ENCODE measurements around the gene DRD2. TPM values are rescaled to one million over a fixed set of nuclear protein-coding genes. Genes with fewer than 3 reads are reported as not detected.

The DRD2 gene
- total RNA-seq, 1 experiment from 2014 or later: 8.2 TPM

DNA sequence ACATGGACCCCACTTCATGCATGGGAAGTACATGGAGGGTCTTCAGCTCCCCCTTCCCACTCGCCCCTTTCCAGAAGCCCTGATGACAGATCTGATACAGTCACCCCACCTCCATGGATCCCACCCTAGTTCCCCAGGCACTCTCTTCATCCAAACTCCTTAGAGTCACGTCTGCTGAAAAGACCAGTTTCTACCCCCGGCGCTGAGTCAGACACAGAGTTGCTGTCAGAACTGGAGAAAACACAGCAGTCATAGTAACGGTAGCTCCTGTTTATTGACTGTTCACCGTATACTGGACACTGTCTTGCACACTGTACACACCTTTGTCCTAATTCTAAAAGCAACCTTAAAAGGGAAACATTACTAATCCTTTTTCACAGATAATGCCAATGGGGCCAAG lies 29.1 kb downstream of the DRD2 start:
- peak; percentile 77 for DNase-seq (ENCODE audit: low read depth)

DNA sequence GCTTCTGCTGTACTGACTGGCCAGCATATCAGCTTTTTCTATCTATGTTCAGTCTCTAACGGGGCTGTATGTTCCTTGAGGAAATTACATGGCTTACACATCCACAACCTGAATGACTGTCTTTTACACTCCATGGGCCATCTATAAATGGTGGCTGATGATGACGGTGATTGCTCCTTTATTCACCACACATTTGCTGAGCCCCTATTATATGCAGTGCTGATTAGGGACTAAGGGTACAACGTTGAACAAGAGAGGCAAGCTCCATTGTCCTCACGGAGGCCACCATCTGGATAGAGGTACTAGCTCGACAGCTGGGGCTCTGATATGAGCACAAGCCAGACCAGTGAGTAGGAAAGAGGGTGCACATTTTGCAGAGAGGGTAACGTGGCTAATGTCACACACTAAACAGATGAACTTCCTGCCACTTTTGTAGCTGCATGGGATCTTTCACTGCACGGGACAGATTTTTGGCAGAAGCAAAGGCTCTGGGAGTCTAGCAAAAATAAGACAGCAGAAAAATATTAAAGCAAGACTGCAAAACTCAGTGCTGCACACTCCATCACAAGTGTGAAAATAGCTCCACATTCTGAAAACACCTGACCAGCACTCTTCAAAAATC lies 30.6 kb downstream of the DRD2 start:
- no peak for DNase-seq (ENCODE audit: low read depth)

DNA sequence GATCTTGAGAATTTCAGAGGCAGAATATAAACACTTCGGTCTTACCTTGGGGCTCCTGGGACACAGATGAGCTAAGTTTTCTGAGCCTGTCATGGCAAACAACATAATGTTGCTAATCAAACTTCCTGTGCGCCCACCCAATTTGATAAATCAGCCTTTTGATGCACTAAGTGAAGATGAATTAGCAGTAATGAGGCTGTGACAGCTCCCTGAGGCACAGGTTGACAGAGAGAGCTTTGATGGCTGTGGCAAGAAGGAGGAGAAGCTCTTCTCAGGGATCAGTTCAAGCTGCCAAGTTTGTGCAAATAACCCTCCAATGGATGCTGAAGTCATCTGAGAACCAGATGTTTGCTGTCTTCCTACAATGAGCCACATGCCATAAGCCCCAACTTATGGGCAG lies 34.4 kb downstream of the DRD2 start:
- peak; percentile 49 for DNase-seq (ENCODE audit: low read depth)

DNA sequence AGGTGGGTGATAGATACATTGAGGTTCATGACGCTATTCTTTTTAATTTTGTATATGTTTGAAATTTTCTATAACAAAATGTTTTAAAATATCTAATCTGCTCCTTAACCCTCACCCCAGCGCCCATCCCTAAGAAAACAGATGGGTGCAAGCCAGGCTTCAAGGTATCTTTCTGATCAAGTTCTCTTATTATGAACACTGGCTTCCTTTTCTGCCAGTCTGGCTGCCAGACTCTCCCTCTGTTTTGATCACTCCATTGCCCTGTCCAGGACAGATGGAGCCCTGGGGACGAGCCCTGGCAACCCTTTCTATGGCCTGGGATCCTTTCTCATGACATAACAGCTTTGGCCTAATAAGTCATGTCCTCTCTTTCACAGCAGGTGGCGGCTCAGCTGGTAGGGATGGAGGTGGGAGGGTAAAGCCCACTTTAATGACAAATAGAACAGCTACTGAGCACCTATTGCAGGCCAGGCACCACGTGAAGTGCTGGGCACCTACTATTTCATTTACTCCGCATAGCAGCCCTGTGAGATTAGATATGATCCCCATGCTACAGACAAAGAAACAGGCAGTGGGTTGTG lies 38.4 kb downstream of the DRD2 start:
- no peak for DNase-seq (ENCODE audit: low read depth)

DNA sequence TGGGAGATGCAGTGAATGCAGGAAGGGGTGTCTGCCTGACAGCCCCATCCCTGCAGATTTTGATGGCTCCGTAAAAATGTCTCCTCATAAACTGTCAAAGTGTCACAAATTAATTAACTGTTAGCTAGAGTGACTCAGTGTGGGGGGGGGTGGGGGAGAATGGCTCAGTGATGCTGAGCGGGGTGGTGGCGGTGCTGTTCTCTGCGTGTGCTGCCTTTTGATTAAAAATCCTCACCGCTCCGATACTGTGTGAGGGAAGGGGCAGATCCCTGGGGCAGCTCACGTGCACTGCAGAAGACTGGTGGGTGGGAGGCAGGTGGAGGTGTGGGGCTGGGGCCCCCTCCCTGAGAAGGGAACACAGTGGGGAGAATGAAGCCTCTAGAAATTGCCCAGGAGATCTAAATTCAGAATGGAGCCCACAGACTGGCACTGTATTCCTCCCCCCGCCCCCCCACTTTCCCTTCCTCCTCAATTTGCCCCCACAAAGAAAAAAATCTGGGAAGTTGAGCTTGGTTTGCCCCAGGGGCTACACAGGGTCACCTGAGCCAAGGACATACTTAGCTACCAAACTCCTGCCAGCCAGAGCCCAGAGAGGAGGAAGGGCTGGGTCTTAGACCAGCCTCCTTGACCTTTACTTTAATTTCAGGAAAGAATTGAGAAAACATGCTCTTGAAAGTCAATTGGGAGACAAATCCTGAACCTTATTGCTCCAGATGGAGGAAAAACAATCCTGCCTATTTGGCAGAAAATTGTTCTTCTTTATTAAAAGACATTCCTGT lies 39.8 kb downstream of the DRD2 start:
- DNase-seq (ENCODE audit: low read depth): no peak

DNA sequence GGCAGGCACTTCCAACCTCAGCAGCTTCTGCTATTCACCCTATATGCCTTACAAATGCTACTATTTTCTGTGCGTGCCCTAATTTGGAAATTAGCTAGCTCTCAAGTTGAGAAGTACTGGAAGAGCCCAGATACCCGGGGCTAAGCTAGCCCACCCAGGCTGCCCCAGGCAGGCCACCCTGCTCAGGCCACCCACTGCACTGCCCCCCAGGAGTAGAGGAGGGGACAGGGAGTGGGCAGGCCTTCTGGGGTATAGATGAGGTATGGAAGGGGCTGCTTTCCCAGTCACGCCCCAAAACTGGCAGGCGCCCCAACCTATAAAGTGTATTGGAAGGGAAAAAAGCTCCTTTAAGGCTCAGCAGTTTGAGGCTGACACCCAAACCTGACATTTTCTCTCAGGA lies 43.5 kb downstream of the DRD2 start:
- no peak for DNase-seq (ENCODE audit: low read depth)

DNA sequence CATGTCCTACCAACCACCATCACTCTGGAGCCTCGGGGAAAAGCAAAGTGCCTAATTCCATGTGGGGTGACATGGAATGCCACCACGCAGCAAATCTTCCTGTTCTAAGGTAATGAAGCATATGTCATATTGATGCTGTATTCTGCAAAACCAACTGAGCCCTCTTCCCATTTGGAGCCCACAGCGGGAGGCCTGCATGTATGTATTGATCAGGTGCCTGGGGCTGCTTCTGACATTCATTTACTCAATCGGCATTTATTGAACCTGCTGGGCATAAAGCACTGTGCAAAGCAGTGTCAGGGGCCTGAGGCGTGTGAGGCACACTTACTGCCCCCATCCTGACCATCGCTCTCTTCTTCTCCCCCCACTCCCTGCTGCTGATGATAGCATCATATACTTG lies 48.5 kb downstream of the DRD2 start:
- DNase-seq (ENCODE audit: low read depth): no peak

DNA sequence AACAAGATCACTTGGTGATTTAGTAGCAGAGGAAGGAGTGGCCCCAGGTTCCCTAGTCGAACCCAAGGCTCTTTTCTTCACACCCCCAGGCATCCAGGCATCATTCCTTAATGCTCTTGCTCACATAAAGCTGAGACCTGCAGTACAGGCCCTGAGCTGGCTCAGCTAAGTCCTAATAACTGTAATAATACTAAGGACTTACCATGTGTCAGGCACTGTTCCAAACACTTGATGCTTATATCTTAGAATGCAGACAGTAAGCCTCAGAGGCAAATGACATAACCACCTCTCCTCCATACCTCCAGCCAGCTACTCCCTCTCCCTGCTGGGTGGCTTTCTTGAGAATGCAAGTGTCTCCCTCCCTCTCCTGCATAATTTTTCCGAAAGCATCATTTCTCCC lies 54.4 kb downstream of the DRD2 start:
- no peak for DNase-seq (ENCODE audit: low read depth)

DNA sequence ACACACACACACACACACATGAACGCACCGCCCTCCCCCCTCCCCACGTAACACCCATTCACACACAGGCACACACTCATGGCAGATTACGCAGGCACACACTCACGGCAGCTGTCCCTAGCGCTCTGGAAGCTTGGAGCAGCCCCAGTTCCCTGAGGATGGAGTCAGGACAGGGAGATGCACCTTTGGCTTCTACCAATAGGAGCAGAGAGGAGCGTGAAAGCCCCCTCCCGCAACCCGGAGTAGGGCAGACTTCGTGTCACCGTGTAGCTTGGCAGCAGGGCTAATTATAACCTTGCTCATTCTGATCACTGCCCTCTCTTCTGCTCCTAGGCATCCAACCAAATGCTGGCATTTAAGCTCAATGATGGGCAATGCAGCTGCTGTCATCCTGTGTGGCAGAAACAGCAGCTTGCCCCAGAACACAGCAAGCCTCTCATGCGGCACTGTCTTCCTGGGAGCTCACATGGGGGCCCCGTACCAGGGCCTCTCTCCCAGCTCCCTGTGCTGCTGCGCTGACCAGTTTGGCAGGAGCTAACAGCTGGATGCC lies 55.7 kb downstream of the DRD2 start:
- DNase-seq (ENCODE audit: low read depth): no peak

DNA sequence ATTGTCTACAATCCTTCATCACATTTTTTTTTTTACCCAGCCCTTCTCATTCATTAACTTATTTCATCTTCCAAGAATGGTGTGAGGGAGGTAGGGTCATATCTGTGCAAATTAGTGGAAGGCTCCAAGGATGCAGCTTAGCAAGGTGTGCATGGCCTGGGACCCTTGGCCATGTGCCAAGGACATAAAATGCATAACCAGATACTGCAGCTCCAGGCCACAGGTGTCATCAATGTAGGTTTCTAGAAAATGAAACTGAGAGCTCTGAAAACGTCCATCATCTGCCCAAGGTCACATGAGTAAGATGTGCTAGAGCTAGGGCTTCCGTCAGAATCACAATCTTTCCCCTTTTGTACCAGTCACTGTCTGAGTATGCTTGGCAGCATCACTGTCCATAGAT lies 57.8 kb downstream of the DRD2 start:
- no peak for DNase-seq (ENCODE audit: low read depth)

DNA sequence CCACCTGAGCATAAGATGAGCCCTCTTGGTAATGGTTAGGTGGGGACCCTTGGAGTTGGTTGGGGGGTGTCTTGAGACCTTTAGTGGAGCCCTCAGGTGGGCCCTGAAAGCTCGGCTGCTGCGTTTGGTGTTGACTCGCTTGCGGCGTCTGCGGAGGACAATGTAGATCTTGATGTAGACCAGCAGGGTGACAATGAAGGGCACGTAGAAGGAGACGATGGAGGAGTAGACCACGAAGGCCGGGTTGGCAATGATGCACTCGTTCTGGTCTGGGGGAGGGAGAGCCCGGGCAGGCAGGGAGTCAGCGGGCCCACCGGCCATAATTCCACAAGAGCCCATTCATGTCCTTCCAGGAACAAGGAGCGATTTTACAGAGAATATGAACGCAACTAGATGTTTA lies 59.9 kb downstream of the DRD2 start:
- no peak for DNase-seq (ENCODE audit: low read depth)

DNA sequence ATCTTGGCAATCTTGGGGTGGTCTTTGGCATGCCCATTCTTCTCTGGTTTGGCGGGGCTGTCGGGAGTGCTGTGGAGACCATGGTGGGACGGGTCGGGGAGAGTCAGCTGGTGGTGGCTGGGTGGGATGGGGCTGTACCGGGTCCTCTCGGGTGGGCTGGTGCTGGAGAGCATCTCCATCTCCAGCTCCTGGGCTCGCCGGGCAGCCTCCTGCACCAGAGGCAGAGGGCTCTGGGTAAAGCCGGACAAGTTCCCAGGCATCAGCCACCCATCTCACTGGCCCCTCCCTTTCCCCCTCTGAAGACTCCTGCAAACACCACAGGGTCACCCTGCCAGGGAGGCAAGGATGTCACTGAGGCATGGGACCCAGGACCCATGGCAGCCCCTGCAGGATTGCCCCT lies 62.5 kb downstream of the DRD2 start:
- no peak for DNase-seq (ENCODE audit: low read depth)

DNA sequence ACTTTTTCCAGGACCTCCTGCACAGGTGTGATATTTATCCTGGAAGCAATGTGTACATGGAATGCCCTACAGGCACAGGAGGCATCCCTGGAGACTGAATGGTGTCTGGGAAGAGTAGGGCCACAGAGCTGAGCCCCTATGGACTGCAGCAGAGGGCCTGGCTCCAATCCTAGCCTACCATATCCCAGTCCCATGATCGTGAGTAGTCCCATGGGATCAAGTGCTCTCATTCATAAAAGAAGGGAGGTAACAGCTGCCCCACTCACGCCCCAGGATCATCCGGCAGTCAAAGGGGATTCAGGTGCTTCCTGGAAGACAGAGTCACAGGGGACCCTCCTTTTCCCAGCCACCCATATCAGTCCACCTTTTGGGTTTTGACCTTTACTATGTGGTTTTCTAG lies 63.7 kb downstream of the DRD2 start:
- no peak for DNase-seq (ENCODE audit: low read depth)

DNA sequence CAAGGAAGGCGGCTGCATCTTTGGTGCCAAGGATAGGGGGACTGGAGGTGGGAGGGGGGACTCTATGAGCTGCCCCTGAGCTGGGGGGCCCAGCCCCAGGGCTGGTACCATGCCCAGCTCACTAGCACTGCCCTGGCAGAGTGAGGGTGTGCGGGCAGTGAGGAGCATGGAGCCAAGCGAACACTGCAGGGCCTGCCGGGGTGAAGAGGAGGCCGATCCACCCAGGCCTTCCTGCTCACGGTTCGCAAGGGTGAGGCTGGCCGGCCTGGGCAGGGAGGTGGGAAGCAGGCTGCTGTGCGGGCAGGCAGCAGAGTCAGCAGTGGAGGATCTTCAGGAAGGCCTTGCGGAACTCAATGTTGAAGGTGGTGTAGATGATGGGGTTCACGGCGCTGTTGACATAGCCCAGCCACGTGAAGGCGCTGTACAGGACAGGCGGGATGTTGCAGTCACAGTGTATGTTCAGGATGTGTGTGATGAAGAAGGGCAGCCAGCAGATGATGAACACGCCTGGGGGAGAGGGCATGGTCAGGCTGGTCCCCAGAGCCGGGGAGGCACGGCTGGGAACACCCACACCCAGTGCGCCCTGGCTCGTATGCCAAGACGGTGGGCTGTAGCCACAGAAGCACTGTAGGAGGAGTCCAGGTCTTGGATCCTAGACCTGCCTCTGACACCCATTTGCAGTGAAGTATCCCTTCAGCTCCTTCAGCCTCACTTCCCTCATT lies 64.6 kb downstream of the DRD2 start:
- DNase-seq (ENCODE audit: low read depth): no peak

DNA sequence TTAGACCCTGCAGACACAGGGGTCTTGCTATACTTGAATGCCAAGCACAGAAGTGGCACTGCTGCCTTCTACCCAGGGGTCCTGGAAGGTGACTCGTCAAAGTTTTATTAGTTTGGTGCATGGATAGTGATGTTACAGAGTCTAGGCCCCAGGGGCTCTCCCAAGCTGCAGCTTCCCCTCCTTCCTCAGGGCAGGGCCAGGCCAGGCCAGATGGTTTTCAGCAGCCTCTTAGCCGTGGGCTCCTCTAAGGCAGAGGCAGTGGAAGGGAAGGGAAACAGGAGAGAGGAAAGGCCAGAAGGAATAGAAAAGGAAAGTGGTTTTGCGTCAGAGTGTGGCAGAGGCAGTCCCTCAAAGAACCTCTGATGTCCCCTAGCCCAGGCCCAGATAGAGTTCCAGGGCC lies 65.7 kb downstream of the DRD2 start:
- peak; percentile 21 for DNase-seq (ENCODE audit: low read depth)

DNA sequence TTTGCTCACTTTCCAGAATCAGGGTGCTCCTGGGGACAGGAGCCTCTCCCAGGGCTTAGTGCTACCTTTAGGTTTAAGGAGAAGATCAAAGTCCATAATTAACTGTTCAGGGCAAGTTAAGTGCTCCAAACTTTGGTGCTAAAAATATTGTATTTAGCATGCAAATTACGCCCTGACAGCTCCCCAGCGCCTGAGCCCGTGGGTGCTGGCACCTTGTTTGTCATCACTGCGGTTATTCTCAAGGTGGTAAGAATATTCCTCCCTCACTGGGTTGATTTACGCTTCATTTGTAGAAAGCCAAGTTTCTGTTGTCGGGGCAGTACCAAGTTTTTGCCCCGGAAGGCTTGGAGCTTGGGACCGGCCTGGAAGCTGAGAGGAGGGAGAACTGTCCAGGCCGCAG lies 66.3 kb downstream of the DRD2 start:
- no peak for DNase-seq (ENCODE audit: low read depth)

DNA sequence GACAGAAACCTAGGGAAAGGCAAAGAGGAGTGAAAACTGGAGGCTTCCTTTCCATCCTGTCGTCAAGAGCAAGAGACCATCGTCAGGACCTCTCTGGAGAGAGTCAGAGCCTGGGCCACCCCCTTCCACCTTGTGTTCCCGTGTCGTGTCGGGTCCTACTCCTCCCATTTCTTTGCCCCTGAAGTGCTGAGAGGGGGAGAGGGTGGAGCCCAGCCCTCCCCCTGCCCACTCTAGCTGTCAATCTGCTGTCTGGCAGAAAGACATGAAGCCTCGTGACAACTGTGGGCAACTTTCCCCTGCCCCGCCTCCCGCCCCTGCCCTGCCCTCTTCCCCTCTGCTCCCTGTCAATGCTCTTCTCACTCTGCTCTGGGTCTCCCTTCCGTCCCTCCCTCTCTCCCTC lies 67.0 kb downstream of the DRD2 start:
- no peak for DNase-seq (ENCODE audit: low read depth)

DNA sequence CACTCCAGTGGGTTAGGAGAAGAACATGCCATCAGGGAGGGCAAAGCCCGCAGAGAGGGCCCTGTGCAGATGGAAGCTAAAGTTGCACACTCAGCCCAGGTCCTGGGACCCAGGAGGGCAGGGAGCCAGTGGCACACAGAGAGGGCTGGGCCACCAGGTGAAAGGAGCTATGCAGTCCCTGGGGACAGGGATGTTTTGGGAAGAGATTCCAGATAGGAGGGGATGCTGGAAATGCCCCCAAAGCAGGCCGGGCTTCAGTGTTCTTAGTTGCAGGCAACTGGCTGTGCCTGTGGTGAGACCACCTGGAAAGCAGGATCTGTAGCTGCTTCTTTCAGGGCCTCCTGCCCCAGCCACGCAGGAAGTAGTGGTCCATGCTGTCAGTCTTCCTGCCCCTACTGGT lies 68.0 kb downstream of the DRD2 start:
- no peak for DNase-seq (ENCODE audit: low read depth)

DNA sequence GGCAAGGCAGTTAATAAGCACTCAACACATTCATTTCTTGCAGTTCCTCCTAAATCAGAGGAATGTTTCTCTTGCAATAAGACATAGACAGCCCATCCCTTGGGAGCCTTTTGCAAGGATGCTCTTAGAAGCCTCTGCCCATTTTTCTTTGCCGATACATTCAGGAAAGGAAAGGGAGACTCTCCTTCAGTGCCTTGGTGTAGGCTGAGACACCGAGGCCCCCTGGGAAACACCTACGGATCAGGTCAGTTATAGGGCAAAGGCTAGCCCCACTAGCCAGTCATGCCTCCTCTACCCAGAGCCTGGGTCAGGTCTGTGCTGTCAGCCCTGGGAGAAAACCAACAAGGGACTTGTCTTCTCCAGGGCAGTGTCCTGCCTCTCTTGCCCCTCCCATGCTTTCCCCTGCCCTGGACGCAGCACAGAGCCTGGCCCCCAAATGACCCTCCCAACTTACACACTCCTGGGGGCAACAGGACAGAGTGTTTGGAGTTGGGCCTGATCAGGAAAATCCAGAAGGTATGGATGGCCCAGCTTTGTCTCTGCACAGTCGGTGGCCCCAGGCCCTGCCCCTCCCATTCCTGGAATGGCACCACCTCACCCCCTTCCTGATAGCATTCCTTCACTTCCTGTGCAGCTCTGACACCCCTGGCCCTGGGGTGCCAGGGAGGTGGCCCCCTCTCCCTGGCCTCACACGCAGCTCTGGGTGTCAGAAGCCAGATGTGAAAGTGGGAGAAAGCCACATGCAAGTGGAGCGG lies 69.3 kb downstream of the DRD2 start:
- peak; percentile 30 for DNase-seq (ENCODE audit: low read depth)

DNA sequence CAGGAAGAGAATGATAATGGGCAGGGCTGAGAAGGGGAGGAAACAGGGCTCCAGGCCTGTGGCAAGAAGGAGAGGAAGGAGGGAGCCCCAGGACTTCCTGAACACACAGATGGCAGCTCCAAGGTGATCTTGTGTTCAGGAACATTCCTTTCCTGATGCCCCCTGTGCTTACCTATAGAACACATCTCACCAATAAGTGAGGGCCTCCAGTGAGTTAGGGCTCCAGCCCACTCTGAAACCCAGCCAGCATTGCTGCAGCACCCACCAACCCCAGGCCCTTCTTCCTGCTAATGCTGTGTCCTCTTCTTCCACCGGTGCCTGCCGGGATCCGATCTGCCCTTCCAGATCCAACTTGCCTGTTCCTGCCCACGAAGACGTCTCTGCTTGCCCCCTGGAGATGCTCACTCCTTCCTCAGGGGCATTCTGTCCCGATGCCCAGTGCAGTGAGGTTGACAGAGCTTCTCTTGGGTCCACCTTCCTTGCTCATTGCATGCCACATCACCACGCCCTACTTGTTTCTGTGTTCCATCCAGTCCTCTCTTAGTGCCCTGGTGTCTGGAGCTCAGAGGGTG lies 70.3 kb downstream of the DRD2 start:
- DNase-seq (ENCODE audit: low read depth): no peak

DNA sequence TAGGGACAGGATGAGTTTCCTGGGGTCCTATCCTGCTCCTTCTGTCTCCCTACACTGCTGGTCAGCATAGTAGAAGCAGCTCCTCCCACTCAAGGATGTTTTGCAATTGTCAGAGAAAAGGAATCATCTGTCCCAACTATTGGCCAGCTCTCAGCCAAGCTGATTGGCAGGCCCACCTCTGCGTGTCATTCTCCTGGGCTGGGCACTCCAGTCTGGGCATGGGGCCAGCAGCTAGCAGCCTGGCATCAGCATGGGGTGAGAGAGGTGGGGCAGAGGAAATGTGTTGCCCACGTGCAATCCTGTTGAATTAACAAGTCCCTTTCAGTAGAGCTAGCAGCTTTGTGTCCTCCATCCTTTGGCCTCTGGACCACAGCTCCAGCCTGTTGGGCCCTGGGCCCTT lies 73.5 kb downstream of the DRD2 start:
- DNase-seq (ENCODE audit: low read depth): peak; percentile 80

Measured in RPMI7951 (cell line).